HuH-7.5 (cell line): Measurements from ENCODE around the gene CDH20.
"Not testable (repeated sequence)": the region's sequence is repeated elsewhere in the genome, so short reads cannot be mapped to it uniquely, and the experiment has no call there.

Source experiments
- DNase-seq: peaks from one replicate; pipeline ENCODE4 v3.0.0; 2011; ENCODE audit warnings: low spot score

CDH20 gene

GRCh38 chr18:61348230-61348629, 15.0 kb downstream of the CDH20 start:
- no peak for DNase-seq

DNA sequence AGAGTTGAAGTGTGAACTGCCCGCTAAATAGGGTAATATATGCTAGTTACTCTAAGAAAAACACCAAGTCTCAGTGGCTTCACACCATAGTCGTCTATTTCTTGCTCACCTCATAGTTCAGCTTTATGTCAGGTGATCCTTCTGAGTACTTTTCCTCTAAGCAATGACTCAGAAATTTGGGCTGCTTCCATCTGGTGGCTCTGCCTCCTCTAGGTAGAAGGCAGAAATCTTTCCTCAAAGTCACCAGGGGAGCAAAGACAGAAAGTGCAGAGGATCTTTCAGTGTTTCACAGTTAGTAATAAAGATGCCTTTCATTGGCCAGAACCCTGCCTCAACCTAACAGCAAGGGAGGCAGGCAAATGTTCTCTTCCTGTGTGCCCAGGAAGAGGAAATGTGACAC, 17.3 kb downstream of the CDH20 start:
- DNase-seq: no peak

DNA sequence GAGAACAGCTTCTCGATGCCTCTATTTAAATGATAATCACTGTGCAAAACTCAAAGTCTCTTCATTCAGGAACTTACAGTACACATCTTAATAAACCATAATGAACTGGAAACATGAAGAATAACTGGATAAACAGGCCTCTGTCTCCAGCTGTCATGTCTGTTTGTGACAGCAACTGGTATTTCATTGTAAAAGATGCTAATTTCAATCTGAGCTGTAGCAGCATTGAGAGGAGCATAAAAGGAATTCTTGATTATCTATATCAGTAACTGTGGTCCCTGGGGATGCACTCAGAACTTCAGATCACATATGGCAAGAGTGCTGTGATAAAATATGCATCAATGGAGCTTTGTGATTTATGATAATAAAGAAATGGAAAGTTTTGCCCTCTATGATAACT, 18.8 kb downstream of the CDH20 start:
- DNase-seq: no peak

DNA sequence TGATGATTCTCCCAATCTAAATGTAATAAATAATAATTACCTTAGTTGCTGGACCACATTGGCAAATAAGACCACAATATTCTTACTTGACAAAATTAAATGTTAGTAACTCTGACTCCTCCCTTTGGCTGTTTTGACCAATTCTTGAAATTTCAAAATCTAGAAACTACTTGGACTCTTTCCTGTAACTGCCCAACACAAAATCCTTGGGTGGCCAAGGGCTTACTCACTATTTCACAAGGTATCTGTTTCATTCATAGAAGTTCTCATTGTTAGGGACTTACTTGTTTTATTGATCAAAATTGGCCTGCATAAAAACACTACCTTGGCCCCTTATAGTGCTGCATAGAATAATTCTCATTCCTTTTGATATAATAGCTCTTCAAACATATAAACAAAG, 19.4 kb downstream of the CDH20 start:
- DNase-seq: no peak

DNA sequence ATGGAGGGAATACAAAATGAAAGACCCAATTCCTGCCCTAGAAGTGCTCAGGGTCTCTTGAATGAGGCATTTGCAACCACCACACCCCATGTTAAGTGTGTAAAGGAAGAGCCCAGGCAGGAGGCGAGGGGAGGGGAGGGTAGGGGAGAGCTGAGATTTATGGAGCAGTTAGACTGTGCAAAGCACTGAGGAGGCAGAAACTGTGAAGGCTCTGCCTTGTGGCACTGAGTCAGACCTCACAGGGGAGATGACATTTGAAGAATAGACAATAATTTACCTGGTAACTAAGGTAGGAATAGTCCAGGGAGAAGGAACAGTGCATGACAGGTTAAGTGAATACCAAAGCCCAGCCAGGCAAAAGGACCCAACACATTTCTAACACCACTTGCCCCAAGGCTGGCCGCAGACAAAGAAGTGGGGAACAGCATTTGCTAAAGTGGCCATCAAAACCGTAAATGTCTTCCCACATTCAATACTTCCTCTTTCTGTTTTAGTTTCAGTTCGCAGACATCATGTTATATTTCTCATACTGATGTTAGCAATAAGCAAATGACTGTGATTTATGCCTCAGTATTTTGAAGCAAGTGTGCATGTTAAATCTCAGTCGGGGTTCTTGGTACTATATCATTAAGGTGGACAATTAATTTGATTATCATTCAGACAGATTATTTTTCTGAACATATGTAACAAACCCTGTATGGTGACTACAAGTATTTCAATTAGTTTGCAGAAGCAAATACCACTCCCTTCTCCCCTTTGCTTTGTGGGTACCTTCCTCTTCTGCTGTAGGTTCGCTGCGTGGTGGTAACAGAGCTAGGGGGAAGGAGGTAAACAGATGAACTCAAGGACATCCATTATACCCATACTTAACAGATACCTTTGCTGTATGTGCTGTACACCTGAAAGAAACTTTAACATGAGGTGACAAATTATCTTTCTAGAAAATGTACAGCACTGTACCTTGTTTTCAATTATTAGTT, 27.5 kb downstream of the CDH20 start:
- DNase-seq: no peak

DNA sequence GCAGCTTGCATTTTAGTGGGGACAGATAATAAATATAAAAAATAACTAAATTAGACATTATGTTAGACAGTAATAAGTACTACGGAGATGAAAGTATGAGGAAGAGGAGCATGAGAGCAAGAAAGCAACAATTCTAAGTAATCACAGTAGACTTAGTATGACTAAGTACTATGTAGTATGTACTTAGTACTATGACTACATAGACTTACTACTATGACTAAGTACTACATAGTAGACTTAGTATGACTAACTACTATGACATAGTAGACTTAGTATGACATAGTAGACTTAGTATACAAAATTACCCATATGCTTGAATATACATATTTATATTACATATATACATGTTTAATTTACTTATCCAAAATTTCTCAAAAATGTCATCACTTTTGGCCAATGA, 29.3 kb downstream of the CDH20 start:
- DNase-seq: no peak

GRCh38 chr18:61364953-61365352, 31.7 kb downstream of the CDH20 start:
- DNase-seq: no peak

DNA sequence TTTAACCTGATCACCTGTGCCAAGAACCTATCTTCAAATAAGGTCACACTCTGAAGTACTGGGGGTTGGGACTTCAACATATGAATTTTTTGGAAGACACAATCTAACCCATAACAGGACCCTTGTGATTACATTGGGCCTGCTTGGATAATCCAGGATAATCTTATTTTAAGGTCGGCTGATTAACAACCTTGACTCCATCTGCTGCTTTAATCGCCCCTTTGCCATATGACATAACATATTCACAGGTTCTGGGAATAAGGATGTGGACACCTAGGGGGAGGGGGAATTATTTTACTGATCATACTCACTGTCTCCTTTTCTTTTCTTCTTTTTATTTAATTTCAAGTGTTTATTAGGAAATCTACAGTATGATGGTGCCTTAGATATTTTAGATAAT, 34.8 kb downstream of the CDH20 start:
- DNase-seq: no peak

- DNase-seq: not testable (repeated sequence)
These were observed 36.4 kb downstream of the CDH20 start for GRCh38 chr18:61369671-61370070.

DNA sequence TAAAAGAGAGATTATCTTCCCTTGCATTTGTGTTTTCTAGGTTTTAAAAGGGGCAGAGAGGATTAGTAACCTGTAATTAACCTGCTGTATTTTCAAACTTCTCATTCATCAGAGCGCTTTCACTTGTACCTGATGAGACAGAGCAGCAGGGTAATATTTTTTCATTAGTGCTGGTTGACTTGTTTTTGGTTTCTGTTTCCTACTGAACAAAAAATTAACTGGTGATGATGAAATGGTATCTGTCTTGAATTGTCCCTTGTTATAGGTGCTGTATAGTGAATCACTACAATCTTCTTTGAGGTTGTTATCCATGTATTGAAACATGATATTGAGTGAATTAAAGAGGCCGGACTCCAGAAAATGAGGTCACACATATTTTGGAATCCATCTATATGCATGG, 37.9 kb downstream of the CDH20 start:
- no peak for DNase-seq

DNA sequence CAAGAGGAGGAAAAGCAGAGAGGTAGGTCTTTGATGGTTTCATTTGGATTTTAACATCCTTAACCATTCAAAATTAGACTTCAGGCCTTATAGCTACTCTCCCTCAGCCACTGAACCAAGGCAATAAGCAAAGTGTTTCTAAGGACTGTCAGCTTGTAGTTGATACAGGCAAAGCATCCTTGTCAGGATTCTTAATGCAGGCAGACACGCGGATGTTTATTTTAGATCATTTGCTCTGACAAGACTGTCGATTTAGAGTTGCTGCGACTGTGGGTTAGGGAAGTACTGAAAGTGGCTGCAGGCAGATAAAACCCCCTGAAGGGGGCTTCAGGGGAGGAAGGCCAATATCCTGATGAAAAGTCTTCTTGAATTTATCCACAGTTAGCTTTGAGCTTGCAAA, 46.6 kb downstream of the CDH20 start:
- DNase-seq: no peak

- DNase-seq: no peak
These were observed 54.8 kb downstream of the CDH20 start for GRCh38 chr18:61388010-61388409.

DNA sequence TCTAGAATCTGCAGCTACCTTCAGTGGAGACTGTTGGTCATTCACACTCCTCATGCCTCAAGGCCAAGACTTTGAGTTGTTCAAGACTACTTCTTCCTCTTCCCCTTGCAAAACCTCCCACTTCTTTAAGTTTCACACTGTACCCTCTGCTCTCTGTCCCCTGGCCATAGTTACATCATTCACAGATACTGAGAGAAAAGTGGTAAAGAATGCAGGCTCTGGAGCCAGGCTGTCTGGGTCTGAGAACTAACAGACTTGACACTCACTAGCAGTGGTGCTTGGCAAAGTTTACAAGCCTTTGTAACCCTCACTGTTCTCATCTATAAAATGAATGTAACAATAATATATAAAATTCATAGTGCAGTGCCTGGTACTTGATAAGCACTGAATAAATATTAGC, 61.8 kb downstream of the CDH20 start:
- no peak for DNase-seq

GRCh38 chr18:61397222-61397621, 64.0 kb downstream of the CDH20 start:
- no peak for DNase-seq

DNA sequence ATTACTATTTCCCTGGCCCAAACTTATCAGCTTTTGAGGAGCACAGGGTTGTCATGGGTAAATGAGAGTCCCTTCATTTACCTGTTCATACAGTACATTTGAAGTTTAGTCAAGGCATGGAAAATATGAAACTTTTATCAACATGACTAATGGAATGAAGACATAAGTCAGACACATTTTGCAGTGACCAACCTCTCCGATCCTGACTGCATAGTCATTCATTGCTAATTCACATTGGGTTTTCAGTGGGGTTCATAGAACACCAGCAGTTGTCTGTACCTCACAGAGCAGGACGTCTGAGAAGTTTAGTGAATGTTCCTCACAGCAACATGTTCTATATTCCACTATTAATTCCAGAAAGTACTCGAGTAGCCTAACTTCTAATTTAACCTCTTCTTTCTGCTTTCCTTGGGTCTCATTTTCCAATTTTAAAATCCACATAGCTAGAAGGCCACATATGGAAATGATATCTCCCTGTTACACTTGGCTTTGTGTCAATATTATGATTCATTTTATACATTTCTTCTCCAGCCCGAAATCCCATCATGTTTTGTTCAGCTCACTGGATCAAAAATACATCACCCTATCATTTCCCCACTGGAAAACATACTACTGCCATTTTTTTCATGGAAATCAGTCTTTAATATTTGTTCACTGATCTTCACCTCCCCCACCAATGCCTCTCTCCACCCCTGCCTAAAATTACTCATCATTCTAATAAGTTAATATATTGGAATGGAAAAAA, 65.9 kb downstream of the CDH20 start:
- no peak for DNase-seq

GRCh38 chr18:61400016-61400635, 66.9 kb downstream of the CDH20 start:
- DNase-seq: no peak

DNA sequence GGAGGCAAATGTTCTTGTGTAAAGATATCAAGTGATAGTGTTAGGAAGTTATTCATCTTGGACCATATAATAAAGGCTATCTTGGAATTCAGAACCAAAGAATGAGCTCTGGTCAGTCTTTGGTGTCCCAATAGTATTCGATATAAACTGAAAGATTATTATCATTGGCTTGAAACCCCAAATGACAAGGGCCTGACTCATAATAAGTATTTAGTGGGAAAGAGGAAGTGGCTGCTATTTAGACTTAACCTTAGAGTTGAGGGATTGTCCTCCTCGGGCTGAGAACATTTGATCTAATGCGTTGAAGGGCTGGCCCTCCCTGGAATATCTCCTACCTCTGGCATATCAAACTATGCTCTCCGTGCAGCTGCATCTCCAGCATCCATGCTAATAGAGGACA, 67.5 kb downstream of the CDH20 start:
- DNase-seq: no peak

DNA sequence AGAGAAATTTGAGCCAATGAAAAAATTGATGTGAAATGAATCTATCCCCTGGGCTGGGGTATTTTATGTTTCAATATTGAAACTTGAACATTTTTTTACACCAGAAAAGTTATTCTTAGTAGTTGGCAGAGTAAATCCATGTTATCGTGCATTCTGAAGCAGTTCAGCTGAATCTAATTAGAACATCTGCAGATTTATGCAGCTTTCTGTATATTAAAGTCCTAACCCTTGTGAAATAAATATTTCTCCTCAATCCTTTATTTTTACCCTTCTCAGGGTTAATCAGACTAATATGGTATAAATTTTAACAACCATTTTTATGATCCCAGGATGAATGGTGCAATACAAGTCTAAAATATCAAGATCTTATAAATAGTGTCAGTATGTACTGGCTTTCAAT, 69.5 kb downstream of the CDH20 start:
- DNase-seq: no peak

- DNase-seq: no peak
These were observed 80.2 kb downstream of the CDH20 start for GRCh38 chr18:61413396-61413795.

GRCh38 chr18:61414086-61414485, 80.9 kb downstream of the CDH20 start:
- DNase-seq: no peak

DNA sequence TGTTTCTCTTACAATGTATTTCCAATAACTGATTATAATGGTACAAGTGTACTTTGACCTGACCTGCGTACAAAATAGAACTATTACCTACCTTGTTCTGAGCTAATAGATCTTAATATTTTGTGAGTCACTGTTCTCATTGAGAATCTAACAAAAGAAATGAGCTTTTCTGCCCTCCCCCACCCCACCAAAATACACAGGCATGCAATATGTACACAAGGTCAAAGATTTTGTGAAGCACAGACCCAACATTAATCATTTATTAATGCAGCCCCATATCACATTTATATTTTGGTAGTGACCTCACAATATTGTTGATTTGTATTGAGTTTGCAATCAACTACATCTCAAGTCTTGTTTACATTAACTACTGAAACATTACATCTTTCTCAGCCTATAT, 86.5 kb downstream of the CDH20 start:
- no peak for DNase-seq

DNA sequence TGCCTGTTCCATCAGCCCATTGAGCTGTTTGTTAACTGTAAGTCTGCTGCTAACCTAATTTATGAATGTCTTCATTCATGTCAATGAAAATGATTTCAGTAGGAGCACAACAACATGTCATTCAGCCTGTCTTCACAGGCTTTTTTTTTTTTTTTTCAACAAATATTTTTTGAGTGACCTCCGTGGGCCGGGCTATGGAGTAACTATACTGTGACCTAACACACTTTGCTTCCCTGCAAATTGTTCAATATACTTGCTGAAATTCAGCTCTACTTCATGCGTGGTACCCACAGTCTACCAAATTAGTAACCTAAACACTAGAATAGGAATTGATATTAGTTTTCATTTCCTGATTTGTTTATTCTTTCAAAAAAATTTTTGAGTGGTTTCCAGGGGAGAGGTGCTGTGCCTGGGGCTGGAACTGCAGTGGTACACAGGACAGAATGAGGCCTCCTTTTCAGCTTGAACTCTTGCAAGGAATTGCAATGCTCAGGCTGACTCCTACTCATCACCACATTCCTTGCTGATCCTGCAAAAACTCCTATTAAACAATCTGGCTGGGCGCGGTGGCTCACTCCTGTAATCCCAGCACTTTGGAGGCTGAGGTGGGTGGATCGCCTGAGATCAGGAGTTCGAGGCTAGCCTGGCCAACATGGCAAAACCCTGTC, 87.1 kb downstream of the CDH20 start:
- no peak for DNase-seq
